ENCODE data around the gene CCL4L2.
"Not testable (repeated sequence)": the region's sequence is repeated elsewhere in the genome, so short reads cannot be mapped to it uniquely, and the experiment has no call there.

Gene CCL4L2

DNA sequence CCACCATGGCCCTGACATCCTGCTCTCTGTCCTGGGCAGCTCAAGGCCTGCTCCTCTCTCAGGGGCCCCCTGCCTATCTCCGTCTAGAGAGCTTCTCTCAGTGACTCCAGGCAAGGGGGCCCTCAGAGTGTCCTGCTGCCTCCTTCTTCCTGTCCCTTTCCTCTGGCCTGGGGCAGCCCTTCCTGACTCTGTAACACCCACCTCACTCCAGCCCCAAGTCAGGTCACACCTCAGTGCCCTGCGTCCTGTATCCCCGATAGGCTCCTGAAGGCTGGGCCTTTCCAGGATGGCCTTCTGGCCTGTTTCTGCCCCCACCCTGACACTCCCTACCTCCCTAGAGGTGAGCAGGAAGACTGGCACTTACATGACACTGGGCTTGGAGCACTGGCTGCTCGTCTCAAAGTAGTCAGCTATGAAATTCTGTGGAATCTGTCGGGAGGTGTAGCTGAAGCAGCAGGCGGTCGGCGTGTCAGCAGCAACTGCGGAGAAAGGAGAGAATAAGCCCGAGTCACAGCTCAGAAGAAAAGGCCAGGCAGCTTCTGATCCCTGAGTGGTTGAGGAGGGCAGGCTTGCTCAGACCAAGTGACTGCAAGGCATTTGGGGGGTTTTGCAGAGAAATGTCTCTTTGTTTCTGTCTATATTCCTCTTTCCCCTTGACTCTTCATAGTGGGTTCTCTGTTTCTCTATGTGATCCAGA, 15.3 kb upstream of the CCL4L2 start:
- H3K4me3 ChIP-seq (ENCODE audit: low read depth, low read length), result no peak overlapping the region
- DNase-seq (ENCODE audit: low read depth), result no peak
- in situ Hi-C loops (cut with HindIII; ENCODE audit: low sequenced_read_pairs), result no loop called here
- TF ChIP-seq, protein P1, sequence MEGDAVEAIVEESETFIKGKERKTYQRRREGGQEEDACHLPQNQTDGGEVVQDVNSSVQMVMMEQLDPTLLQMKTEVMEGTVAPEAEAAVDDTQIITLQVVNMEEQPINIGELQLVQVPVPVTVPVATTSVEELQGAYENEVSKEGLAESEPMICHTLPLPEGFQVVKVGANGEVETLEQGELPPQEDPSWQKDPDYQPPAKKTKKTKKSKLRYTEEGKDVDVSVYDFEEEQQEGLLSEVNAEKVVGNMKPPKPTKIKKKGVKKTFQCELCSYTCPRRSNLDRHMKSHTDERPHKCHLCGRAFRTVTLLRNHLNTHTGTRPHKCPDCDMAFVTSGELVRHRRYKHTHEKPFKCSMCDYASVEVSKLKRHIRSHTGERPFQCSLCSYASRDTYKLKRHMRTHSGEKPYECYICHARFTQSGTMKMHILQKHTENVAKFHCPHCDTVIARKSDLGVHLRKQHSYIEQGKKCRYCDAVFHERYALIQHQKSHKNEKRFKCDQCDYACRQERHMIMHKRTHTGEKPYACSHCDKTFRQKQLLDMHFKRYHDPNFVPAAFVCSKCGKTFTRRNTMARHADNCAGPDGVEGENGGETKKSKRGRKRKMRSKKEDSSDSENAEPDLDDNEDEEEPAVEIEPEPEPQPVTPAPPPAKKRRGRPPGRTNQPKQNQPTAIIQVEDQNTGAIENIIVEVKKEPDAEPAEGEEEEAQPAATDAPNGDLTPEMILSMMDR (IDR thresholded peaks at IDR 0.05; ENCODE audit: low read depth, low read length, missing control alignments), result no peak

DNA sequence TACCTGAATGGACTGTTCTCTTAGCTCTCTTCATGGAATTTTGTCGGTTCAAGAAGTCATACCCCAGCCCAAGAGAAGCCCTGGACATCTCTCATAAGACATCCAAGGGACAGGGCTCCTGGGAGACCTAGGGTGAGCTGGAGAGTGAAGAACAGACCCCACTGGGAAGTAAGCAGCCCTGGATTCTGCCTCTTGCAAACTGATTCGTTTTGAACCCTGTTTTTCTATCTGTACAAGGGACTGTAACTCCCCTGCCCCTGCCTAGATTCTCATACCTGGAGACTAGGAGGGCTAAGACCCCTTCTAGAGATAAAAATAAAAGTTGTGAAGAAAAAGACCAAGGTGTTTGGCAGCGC, 14.8 kb upstream of the CCL4L2 start:
- no peak overlapping the region for H3K4me3 ChIP-seq (ENCODE audit: low read depth, low read length)
- DNase-seq (ENCODE audit: low read depth), result no peak
- in situ Hi-C loops (cut with HindIII; ENCODE audit: low sequenced_read_pairs), result no loop called here
- TF ChIP-seq, protein P1 (IDR thresholded peaks at IDR 0.05; ENCODE audit: low read depth, low read length, missing control alignments), result no peak

DNA sequence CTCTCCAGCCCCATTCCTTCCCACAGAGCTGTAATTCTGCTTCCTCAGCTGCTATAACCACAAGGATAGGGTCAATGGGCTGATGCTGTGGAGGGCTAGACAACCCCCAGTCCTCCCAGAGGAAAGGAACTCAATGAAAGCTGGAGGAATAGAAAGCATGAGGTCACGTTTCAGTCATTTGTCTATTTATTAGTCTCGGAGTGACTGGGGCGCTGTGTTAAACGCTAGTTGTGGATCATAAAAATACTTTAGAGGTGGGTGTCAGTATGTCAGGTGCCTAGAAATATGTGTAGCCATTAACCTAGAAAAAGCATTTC, 13.5 kb upstream of the CCL4L2 start:
- no peak overlapping the region for H3K4me3 ChIP-seq (ENCODE audit: low read depth, low read length)
- TF ChIP-seq, protein P1 (IDR thresholded peaks at IDR 0.05; ENCODE audit: low read depth, low read length, missing control alignments), result no peak
- in situ Hi-C loops (cut with HindIII; ENCODE audit: low sequenced_read_pairs), result no loop called here
- DNase-seq (ENCODE audit: low read depth), result no peak

DNA sequence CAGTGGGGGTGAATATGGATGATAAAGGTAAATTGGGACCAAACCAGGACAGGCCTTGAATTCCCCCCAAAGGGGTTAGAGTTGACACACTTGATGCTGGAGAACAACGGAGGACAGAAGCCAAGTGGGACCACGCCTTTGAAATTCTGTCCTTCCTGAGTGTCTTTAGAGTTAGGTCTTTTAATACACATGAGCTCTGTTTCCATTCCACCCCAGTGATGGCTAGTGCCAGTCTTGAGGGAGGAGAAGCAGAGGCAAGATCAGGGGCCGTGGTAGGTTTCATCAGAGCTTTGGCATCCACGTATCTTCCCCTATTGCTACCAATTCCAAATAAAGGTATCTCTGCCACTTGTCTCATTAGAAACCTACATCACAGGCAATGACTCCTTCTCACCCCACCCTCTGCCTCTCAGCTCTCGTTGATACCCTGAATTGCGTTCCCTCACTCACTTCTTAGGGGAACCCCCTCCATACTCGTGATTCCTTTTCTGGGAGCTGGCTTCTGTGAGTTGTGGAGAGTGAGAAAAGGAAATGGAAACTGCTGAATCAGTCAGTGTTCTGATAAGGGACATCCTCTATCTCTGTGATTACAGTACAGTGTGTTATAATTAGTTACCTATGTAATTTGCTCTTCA, 11.9 kb upstream of the CCL4L2 start:
- in situ Hi-C loops (cut with HindIII; ENCODE audit: low sequenced_read_pairs), result no loop called here
- H3K4me3 ChIP-seq (ENCODE audit: low read depth, low read length), result no peak overlapping the region
- TF ChIP-seq, protein P1 (IDR thresholded peaks at IDR 0.05; ENCODE audit: low read depth, low read length, missing control alignments), result no peak
- no peak for DNase-seq (ENCODE audit: low read depth)

DNA sequence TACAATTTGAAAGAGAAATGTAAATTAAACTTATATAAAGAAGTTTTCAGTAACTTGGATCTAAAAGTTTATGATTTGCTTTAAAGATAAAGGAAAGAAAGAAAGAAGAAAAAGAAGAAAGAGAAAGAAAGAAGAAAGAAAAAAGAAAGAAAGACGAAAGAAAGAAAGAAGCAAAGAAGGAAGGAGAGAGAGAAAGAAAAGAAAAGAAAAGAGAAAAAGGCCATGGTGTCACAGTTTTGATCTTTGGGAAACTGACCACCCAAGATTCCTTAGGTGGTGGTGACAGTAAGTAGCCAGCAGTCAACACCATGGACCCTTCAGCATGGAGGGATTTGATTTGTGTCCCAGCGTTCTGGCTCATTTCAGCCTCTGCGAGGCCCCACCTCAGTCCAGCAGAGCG, 9.8 kb upstream of the CCL4L2 start:
- not testable (repeated sequence) for DNase-seq (ENCODE audit: low read depth); H3K4me3 ChIP-seq (ENCODE audit: low read depth, low read length)
- in situ Hi-C loops (cut with HindIII; ENCODE audit: low sequenced_read_pairs), result loop anchor here (25.0 kb wide), 2 partner anchors 89 to 286 kb away; partner anchors contain the start of genes CCL4 and ZNHIT3

DNA sequence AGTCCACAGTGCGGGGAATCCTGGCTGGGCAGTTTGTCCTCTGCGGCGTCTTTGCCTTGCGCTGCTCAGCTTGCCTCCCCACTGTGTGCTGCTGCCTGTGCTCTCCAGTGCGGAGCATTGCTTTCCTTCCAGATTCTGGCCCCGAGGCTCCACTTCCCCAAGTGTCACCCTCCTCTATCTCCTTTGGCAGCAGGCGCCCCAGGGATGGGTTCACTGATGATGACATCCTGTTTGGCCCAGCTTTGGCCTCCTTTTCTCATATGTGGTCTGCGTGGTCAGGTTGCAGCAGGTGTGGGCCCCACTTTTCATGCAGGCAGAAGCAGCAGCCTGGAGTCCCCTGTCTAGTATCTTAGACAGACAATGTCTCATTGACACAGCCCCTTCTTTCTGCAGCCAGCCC, 9.4 kb upstream of the CCL4L2 start:
- not testable (repeated sequence) for H3K4me3 ChIP-seq (ENCODE audit: low read depth, low read length); DNase-seq (ENCODE audit: low read depth)
- in situ Hi-C loops (cut with HindIII; ENCODE audit: low sequenced_read_pairs), result loop anchor here (25.0 kb wide), 2 partner anchors 89 to 286 kb away; partner anchors contain the start of genes CCL4 and ZNHIT3

DNA sequence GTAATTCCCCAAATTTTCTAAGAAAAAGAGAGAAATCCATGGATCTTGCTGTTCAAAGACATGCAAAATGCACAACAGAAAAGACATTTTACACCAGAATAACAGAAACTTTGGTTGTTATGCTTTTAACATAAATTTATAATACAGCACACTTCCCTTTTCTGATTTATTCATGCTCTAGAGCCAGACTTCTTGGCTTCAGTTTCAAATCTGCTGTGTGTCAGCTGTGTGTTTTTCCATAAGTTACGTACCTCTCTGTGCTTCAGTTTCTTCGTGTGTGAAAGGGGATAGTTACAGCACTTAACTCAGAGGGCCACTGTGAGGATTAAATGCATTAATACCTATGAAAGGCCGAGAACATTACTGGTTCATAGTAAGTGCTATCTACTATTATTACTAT, 7.5 kb upstream of the CCL4L2 start:
- TF ChIP-seq, protein P1 (IDR thresholded peaks at IDR 0.05; ENCODE audit: low read depth, low read length, missing control alignments), result no peak
- in situ Hi-C loops (cut with HindIII; ENCODE audit: low sequenced_read_pairs), result loop anchor here (25.0 kb wide), 2 partner anchors 91 to 284 kb away; partner anchors contain the start of genes CCL4 and ZNHIT3
- no peak for DNase-seq (ENCODE audit: low read depth)
- no peak overlapping the region for H3K4me3 ChIP-seq (ENCODE audit: low read depth, low read length)
